Diencephalon (tissue), 1 donor: Measurements from ENCODE around the gene NUTM2F. TPM values are rescaled to one million over a fixed set of nuclear protein-coding genes. Genes with fewer than 3 reads are reported as not detected.

Experiments
- total RNA-seq: library from RNA; depleted of rRNA; stranded (reverse); fragments of >200 nt; gene quantifications from one replicate; pipeline ENCODE4 v1.2.3, GENCODE V29; 2014

The NUTM2F gene
- total RNA-seq, result not detected

GRCh38 chr9:94328544-94328943 is at the start of gene NUTM2F:
NUTM2F (minus strand) TSS chr9:94328644; CDS start chr9:94328623, 21 bp downstream.

Other genes starting within 250 kb of the NUTM2F start
- 21.0 TPM for gene PTPDC1, start 244.2 kb downstream of the NUTM2F start, total RNA-seq
- 6.5 TPM for gene ZNF169, start 69.3 kb downstream of the NUTM2F start, total RNA-seq
- not detected for gene PCAT7, start 226.4 kb upstream of the NUTM2F start, total RNA-seq